Thyroid gland (tissue), 4 donors: ENCODE results near the gene RPTOR.

Source experiments
- CTCF ChIP-seq, 6 experiments: fragments of 200-600 bp in 3 of 6; fragments of 450-650 bp in 3 of 6; sonication (generic) in 3 of 6; IDR thresholded peaks; one replicate each; pipeline ENCODE4 v1.5.1; 2016 to 2019; ENCODE audit warnings: antibody characterized with exemption in 6 of 6, mild to moderate bottlenecking in 2 of 6, inconsistent platforms in 1 of 6, moderate library complexity in 1 of 6
- POLR2A ChIP-seq, 2 donors: fragments of 450-650 bp; IDR thresholded peaks; one replicate each; pipeline ENCODE4 v1.6.1; 2017; ENCODE audit warnings: antibody characterized with exemption in 2 of 2, mild to moderate bottlenecking in 2 of 2, moderate library complexity in 1 of 2

- TF ChIP-seq CTCF (IDR thresholded peaks at IDR 0.05) (no peak), POLR2A (IDR thresholded peaks at IDR 0.05) (no peak)
These were observed 200.5 kb downstream of the RPTOR start for GRCh38 chr17:80745183-80745582.
